Stomach (tissue), 9 donors: ENCODE data around the gene DHRSX. TPM values are rescaled to one million over a fixed set of nuclear protein-coding genes. Genes with fewer than 3 reads are reported as not detected.

Source experiments
- DNase-seq, 2 donors: peaks; one replicate each; pipeline versions ENCODE4 v3.0.0 to v3.0.0-alpha.2; 2013 to 2019
- H3K27ac ChIP-seq, 5 donors: fragments of 200-600 bp in 4 of 5; sonication (generic) in 4 of 5; one replicate each; pipeline ENCODE4 v1.5.1; 2013 to 2019; ENCODE audit warnings: mild to moderate bottlenecking in 1 of 5, moderate library complexity in 1 of 5
- H3K27me3 ChIP-seq, 3 donors: fragments of 200-600 bp; sonication (generic); one replicate each; pipeline ENCODE4 v1.5.1; 2017 to 2019; ENCODE audit warnings: mixed run types in 1 of 3
- H3K36me3 ChIP-seq, 4 donors: fragments of 200-600 bp; sonication (generic); 1 replicate in 3 of 4; 2 replicates in 1 of 4; pipeline ENCODE4 v1.5.1; 2016 to 2019
- H3K4me1 ChIP-seq, 4 donors: fragments of 200-600 bp; sonication (generic); one replicate each; pipeline ENCODE4 v1.5.1; 2016 to 2019
- H3K4me3 ChIP-seq, 4 donors: fragments of 200-600 bp; sonication (generic) in 3 of 4; one replicate each; pipeline ENCODE4 v1.5.1; 2016 to 2019; ENCODE audit warnings: mild to moderate bottlenecking in 1 of 4
- H3K9me3 ChIP-seq, 4 donors: fragments of 200-600 bp; sonication (generic); one replicate each; pipeline ENCODE4 v1.5.1; 2016 to 2019
- EP300 ChIP-seq: sonication (generic); formaldehyde crosslinking; IDR thresholded peaks from one replicate; pipeline ENCODE4 v1.6.1; 2017; ENCODE audit warnings: antibody characterized with exemption
- POLR2A ChIP-seq, 4 donors: fragments of 450-650 bp; IDR thresholded peaks; one replicate each; pipeline ENCODE4 v1.6.1; 2016; ENCODE audit warnings: antibody characterized with exemption in 4 of 4, control low read depth in 2 of 4, mild to moderate bottlenecking in 1 of 4, moderate library complexity in 1 of 4
- POLR2AphosphoS5 ChIP-seq, 3 donors: sonication (generic); formaldehyde crosslinking; IDR thresholded peaks; one replicate each; pipeline ENCODE4 v1.6.1; 2016; ENCODE audit warnings: antibody characterized with exemption in 3 of 3
- WGBS, 5 donors: extraction: QIAGEN DNeasy Blood & Tissue Kit in 3 of 5; methylation state at CpG; one replicate each; pipeline versions ENCODE4 v1.1.5 to v1.1.7; 2013 to 2018; 5-methylcytosine and 5-hydroxymethylcytosine counted together
- intact Hi-C: fragments of 100-400 bp; cut with DNase I; formaldehyde crosslinking; loops from one replicate; pipeline ENCODE4 v1.15.1; 2023; ENCODE audit warnings: low total_unique reads
- polyA plus RNA-seq, 3 donors: library from polyadenylated mRNA; stranded (reverse); fragments of 200-250 nt; gene quantifications; one replicate each; pipeline ENCODE4 v1.2.3, GENCODE V29; 2013
- total RNA-seq, 5 donors: library from RNA; depleted of rRNA; stranded (reverse); fragments of >200 nt; gene quantifications; one replicate each; pipeline versions ENCODE4 v1.1.0 to v1.2.3, GENCODE V29; 2014 to 2016
- TF ChIP-seq, protein P1 (sequence below), 7 experiments: fragments of 450-650 bp in 4 of 7; fragments of 200-600 bp in 3 of 7; sonication (generic) in 3 of 7; IDR thresholded peaks; one replicate each; pipeline ENCODE4 v1.5.1; 2016 to 2019; ENCODE audit warnings: antibody characterized with exemption in 7 of 7, control low read depth in 2 of 7, mild to moderate bottlenecking in 1 of 7
- donor health status: healthy with polysubstance abuse.
- donor health status: Bipolar disorder and iron deficiency.
- donor health status: healthy.

DHRSX gene
- total and polyA plus RNA-seq, 8 donors: 11.2 to 69.4 (median 21.1) TPM

DNA sequence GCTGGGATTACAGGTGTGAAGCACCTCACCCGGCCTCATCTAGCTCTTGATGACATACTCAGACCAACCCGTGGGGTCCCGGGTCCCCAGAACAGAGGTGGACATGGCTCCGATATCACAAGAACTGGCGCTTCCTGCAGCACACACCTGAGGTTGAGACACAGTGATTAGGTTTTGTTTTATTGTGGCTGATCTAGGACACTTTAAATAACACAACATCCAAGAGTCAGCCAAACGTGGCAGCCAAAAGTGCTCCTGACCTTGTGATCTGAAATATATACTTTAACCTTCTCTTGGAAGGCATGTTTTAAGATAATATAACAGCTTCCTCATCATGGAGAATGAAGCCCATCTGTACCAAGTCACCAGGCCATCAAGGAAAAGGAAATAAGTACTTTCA, 198.9 kb downstream of the DHRSX start:
- 86 to 89% (median 88%) methylated on average over 5 to 6 of the region's 6 CpGs for WGBS, 5 donors
- Histone ChIP-seq H3K36me3 (peaks cover 0 to 14% (median 3%) of the 10 kb centered on the region in 4 donors), H3K27me3 (no peaks in the 10 kb centered on the region), H3K27ac (no peak overlapping the region), H3K9me3 (no peaks in the 10 kb centered on the region), H3K4me1 (no peaks in the 10 kb centered on the region), H3K4me3 (no peak overlapping the region)
- intact Hi-C loops: no loop called here
- no peak for DNase-seq
- no peak for TF ChIP-seq EP300
- TF ChIP-seq, protein P1, sequence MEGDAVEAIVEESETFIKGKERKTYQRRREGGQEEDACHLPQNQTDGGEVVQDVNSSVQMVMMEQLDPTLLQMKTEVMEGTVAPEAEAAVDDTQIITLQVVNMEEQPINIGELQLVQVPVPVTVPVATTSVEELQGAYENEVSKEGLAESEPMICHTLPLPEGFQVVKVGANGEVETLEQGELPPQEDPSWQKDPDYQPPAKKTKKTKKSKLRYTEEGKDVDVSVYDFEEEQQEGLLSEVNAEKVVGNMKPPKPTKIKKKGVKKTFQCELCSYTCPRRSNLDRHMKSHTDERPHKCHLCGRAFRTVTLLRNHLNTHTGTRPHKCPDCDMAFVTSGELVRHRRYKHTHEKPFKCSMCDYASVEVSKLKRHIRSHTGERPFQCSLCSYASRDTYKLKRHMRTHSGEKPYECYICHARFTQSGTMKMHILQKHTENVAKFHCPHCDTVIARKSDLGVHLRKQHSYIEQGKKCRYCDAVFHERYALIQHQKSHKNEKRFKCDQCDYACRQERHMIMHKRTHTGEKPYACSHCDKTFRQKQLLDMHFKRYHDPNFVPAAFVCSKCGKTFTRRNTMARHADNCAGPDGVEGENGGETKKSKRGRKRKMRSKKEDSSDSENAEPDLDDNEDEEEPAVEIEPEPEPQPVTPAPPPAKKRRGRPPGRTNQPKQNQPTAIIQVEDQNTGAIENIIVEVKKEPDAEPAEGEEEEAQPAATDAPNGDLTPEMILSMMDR (IDR thresholded peaks at IDR 0.05): no peak
- TF ChIP-seq POLR2A (IDR thresholded peaks at IDR 0.05): no peak
- TF ChIP-seq POLR2AphosphoS5 (IDR thresholded peaks at IDR 0.05): no peak

DNA sequence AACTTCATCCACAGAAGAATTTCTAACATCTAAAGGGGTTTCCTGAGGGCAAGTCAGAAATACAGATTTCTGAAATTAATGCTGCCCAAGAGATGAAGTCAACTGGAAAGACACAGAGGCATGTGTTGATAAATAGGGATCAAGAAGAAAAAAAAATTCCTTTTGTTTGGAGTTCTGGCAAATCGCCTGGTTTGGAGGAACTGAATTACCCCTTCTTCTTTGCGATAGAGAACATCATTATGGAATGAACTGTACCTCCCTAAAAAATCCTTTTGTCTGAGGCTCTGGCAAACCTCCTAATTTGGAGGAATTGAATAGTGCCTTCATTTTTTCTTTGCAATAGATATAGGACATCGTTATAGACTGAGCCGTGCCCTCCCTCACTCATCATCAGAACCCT, 200.9 kb downstream of the DHRSX start:
- Histone ChIP-seq H3K4me1 (no peaks in the 10 kb centered on the region), H3K27me3 (no peaks in the 10 kb centered on the region), H3K36me3 (peaks cover 0 to 7% (median 3%) of the 10 kb centered on the region in 4 donors), H3K27ac (no peak overlapping the region), H3K9me3 (peaks cover 0 to 12% (median 0%) of the 10 kb centered on the region in 4 donors), H3K4me3 (no peak overlapping the region)
- TF ChIP-seq POLR2A (IDR thresholded peaks at IDR 0.05): no peak
- TF ChIP-seq, protein P1 (IDR thresholded peaks at IDR 0.05): no peak
- TF ChIP-seq POLR2AphosphoS5 (IDR thresholded peaks at IDR 0.05): no peak
- no peak for TF ChIP-seq EP300
- peak in 1 of 2 donors; percentile 17 for DNase-seq
- 56 to 82% (median 73%) methylated on average over 4 of the region's 4 CpGs for WGBS, 5 donors
- intact Hi-C loops: no loop called here

DNA sequence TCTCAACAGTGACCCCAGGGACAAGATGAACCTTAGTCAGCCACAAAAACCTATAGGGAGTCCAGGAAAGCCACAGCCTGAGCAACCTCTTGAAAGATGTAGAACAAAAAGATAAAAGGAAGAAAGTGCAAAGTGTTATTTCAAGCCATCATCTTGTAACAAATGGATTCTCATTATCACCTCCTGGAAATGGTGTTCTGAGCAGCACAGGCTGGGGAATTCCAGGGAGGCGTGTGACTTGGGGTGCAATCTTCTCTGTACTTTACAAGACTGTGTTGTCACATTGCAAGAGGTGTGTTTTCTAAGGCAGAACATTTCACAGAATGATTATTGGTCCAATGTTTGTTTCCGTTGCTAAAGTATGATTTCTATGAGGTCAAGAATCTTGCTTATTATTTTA, 214.0 kb downstream of the DHRSX start:
- Histone ChIP-seq H3K36me3 (peaks cover 6 to 61% (median 38%) of the 10 kb centered on the region in 4 donors), H3K4me3 (no peak overlapping the region), H3K4me1 (no peaks in the 10 kb centered on the region), H3K27me3 (no peaks in the 10 kb centered on the region), H3K27ac (no peak overlapping the region), H3K9me3 (no peaks in the 10 kb centered on the region)
- intact Hi-C loops: no loop called here
- TF ChIP-seq POLR2AphosphoS5 (IDR thresholded peaks at IDR 0.05) (no peak), EP300 (no peak), POLR2A (IDR thresholded peaks at IDR 0.05) (no peak)
- TF ChIP-seq, protein P1 (IDR thresholded peaks at IDR 0.05): no peak
- 89 to 97% (median 96%) methylated on average over 2 of the region's 2 CpGs for WGBS, 5 donors
- DNase-seq: no peak

DNA sequence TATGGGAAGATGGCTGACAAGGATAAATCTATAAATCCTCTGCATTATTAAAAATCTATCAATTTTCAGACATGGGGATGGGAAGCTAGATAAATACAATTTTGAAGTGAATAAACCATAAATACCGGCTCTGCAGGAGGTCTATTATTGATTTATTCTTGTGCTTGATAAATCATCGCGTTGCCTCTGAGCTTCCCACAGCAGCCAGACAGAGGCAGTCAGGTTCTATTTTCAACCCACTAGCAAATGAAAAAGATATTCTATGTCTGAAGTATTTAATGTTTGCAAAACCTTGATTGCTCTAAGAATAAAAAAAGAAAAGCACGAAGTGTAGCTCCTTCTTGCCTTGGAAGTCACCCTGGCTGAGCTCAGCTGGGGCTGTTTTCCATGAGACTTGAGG, 216.2 kb downstream of the DHRSX start:
- Histone ChIP-seq H3K9me3 (no peaks in the 10 kb centered on the region), H3K4me3 (no peak overlapping the region), H3K27ac (no peak overlapping the region), H3K4me1 (no peaks in the 10 kb centered on the region), H3K27me3 (no peaks in the 10 kb centered on the region), H3K36me3 (peaks cover 0 to 43% (median 21%) of the 10 kb centered on the region in 4 donors)
- intact Hi-C loops: no loop called here
- DNase-seq: no peak
- TF ChIP-seq POLR2AphosphoS5 (IDR thresholded peaks at IDR 0.05) (no peak), POLR2A (IDR thresholded peaks at IDR 0.05) (no peak), EP300 (no peak)
- TF ChIP-seq, protein P1 (IDR thresholded peaks at IDR 0.05): no peak
- WGBS, 5 donors: 88 to 93% (median 91%) methylated on average over 4 of the region's 4 CpGs
